ENCODE data around the gene CROCC. TPM values are rescaled to one million over a fixed set of nuclear protein-coding genes. Genes with fewer than 3 reads are reported as not detected.
A peak's percentile ranks its signal among the peaks of the same experiment; 100 is the strongest.
"Not testable (repeated sequence)": the region's sequence is repeated elsewhere in the genome, so short reads cannot be mapped to it uniquely, and the experiment has no call there.

The CROCC gene
- total RNA-seq, 2 donors from 2014 or later: 16.8 to 24.7 TPM

- DNase-seq (no peak), ATAC-seq (replicated peaks in 1 of 2) (no peak)
- no peak overlapping the region for H3K4me3 Mint-ChIP-seq
- H3K4me1 Mint-ChIP-seq (ENCODE audit: low read depth): peaks cover 36% of the 10 kb centered on the region
- H3K27ac Mint-ChIP-seq: peak overlapping the region; percentile 71
- no peaks in the 10 kb centered on the region for H3K9me3 Mint-ChIP-seq
- no peaks in the 10 kb centered on the region for H3K36me3 Mint-ChIP-seq (ENCODE audit: insufficient read depth in 2 of 2)
- H3K27me3 Mint-ChIP-seq (ENCODE audit: low read depth): no peaks in the 10 kb centered on the region
Observed at GRCh38 chr1:16903054-16903453, 18.7 kb upstream of the CROCC start.

- Mint-ChIP-seq H3K27ac (peak overlapping the region; percentile 71), H3K9me3 (no peaks in the 10 kb centered on the region), H3K27me3 (ENCODE audit: low read depth) (no peaks in the 10 kb centered on the region), H3K36me3 (ENCODE audit: insufficient read depth in 2 of 2) (no peaks in the 10 kb centered on the region), H3K4me3 (no peak overlapping the region), H3K4me1 (ENCODE audit: low read depth) (peaks cover 33% of the 10 kb centered on the region)
- ATAC-seq (replicated peaks in 1 of 2): no peak
- no peak for DNase-seq
Observed at GRCh38 chr1:16903458-16903796, 18.3 kb upstream of the CROCC start.

- ATAC-seq (replicated peaks in 1 of 2) (peak; percentile 84 to 87), DNase-seq (peak; percentile 99 to 100)
- Mint-ChIP-seq H3K4me1 (ENCODE audit: low read depth) (peaks cover 32% of the 10 kb centered on the region), H3K9me3 (no peaks in the 10 kb centered on the region), H3K27me3 (ENCODE audit: low read depth) (no peaks in the 10 kb centered on the region), H3K4me3 (no peak overlapping the region), H3K36me3 (ENCODE audit: insufficient read depth in 2 of 2) (no peaks in the 10 kb centered on the region), H3K27ac (no peak overlapping the region)
Observed at GRCh38 chr1:16904560-16905109, 17.1 kb upstream of the CROCC start.

- DNase-seq (peak; percentile 81 to 82), ATAC-seq (replicated peaks in 1 of 2) (peak; percentile 75 to 79)
- no peaks in the 10 kb centered on the region for H3K36me3 Mint-ChIP-seq (ENCODE audit: insufficient read depth in 2 of 2)
- H3K9me3 Mint-ChIP-seq: no peaks in the 10 kb centered on the region
- H3K4me1 Mint-ChIP-seq (ENCODE audit: low read depth): peaks cover 37% of the 10 kb centered on the region
- no peaks in the 10 kb centered on the region for H3K27me3 Mint-ChIP-seq (ENCODE audit: low read depth)
- H3K27ac Mint-ChIP-seq: no peak overlapping the region
- no peak overlapping the region for H3K4me3 Mint-ChIP-seq
Observed at GRCh38 chr1:16905110-16905867, 16.4 kb upstream of the CROCC start.

- ATAC-seq (replicated peaks in 1 of 2) (peak in 1 of 2 donors; percentile 20), DNase-seq (peak; percentile 50 to 65)
- Mint-ChIP-seq H3K4me1 (ENCODE audit: low read depth) (peaks cover 32% of the 10 kb centered on the region), H3K27ac (peak overlapping the region; percentile 42), H3K9me3 (no peaks in the 10 kb centered on the region), H3K27me3 (ENCODE audit: low read depth) (no peaks in the 10 kb centered on the region), H3K4me3 (no peak overlapping the region), H3K36me3 (ENCODE audit: insufficient read depth in 2 of 2) (no peaks in the 10 kb centered on the region)
Observed at GRCh38 chr1:16905868-16906702, 15.6 kb upstream of the CROCC start.

DNA sequence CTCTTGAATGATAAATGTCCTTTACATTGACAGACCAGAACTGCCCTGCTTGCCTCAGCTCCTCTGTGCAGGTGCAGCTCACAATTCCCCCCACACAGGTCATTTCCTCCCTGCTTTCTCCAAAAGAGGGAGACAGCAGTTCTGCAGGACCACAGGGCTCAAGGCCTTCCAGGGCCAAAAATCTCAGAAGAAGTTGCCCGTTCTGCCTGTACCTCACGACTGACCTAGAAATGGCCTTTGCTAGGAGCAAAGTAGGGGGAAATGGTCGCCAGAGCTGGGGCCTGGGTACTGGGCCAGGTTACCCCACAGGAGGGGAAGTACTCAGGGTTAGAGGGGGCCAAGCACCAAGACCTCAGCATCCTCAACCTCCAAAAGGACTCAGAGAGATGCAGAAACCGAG lies 14.9 kb upstream of the CROCC start:
- DNase-seq: no peak
- Mint-ChIP-seq H3K27ac (peak overlapping the region; percentile 42), H3K27me3 (ENCODE audit: low read depth) (no peaks in the 10 kb centered on the region), H3K4me1 (ENCODE audit: low read depth) (peaks cover 24% of the 10 kb centered on the region), H3K36me3 (ENCODE audit: insufficient read depth in 2 of 2) (no peaks in the 10 kb centered on the region), H3K9me3 (no peaks in the 10 kb centered on the region), H3K4me3 (peak overlapping the region in 1 of 2 donors; percentile 6)
- no peak for ATAC-seq (replicated peaks in 1 of 2)

DNA sequence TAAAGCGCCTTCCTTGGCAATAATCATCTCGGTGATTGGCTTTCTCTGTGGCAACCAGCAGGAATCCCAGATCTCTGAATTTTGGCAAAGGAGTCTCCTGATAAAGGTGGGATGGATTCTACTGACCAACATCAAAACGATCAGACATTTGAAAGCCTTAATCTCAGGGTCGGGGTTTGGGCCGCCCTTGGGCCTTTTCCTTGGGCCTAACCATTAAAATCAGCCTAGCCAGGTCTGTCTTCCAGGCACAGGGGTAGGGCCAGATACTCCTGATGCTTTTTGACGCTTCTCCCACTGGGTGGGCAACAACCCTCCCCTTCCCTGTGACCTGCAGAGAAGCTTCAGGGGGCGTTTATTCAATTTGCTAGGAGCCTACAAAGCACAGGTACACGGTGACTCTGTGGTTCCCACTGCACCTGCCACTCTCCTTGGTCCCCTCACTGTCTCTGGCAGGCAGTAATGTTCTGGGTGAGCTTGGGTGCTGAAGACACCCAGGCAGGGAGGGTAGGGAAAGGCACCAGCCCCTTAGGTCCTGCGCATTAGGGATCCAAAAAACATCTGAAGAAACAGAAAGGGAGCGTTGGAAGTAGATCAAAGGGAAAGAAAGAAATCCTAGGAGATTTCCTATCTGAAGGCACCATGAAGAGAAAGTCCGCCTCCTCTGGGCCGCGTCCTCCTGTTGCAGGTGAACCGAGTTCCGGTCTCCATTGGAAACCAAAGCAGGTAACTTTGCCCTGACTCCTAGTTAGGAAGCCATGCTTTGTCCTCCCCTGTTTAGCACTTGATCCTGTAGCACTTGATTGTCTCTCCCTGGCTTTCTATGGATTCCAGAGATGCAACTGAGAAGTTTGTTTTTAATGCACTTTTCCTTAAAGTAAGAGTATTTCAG lies 13.6 kb upstream of the CROCC start:
- Mint-ChIP-seq H3K4me3 (no peak overlapping the region), H3K4me1 (ENCODE audit: low read depth) (peaks cover 20% of the 10 kb centered on the region), H3K27ac (peak overlapping the region; percentile 26), H3K9me3 (no peaks in the 10 kb centered on the region), H3K36me3 (ENCODE audit: insufficient read depth in 2 of 2) (no peaks in the 10 kb centered on the region), H3K27me3 (ENCODE audit: low read depth) (no peaks in the 10 kb centered on the region)
- ATAC-seq (replicated peaks in 1 of 2) (no peak), DNase-seq (no peak)

GRCh38 chr1:16911851-16912721 lies 9.6 kb upstream of the CROCC start:
- H3K9me3 Mint-ChIP-seq; H3K27me3 Mint-ChIP-seq (ENCODE audit: low read depth); ATAC-seq (replicated peaks in 1 of 2); DNase-seq; H3K27ac Mint-ChIP-seq; H3K36me3 Mint-ChIP-seq (ENCODE audit: insufficient read depth in 2 of 2): not testable (repeated sequence)
- peaks cover 24% of the 10 kb centered on the region for H3K4me1 Mint-ChIP-seq (ENCODE audit: low read depth)
- peak overlapping the region in 1 of 2 donors; percentile 23 for H3K4me3 Mint-ChIP-seq

DNA sequence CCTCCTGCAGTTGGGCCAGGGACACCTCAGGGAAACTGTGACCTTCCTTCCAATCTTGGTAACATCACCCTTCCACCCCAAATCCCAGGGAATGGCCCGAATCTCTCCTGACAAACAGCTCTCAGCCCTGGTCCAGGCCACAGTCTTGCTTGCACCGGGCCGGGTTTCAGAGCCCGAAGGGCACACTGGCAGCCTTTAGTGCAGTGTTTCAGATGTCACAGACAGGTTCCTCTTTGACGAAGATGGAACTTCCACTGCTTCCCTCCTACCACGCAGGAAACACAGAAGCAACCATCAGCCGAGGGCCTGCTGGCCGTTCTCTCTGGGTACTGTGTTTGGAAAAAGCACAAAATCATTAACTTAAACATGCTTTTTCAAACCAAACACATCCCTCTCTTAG lies 9.0 kb upstream of the CROCC start:
- not testable (repeated sequence) for DNase-seq; H3K27ac Mint-ChIP-seq; H3K9me3 Mint-ChIP-seq; ATAC-seq (replicated peaks in 1 of 2); H3K27me3 Mint-ChIP-seq (ENCODE audit: low read depth); H3K36me3 Mint-ChIP-seq (ENCODE audit: insufficient read depth in 2 of 2)
- H3K4me3 Mint-ChIP-seq: peak overlapping the region; percentile 82 to 96
- peaks cover 24% of the 10 kb centered on the region for H3K4me1 Mint-ChIP-seq (ENCODE audit: low read depth)

- H3K9me3 Mint-ChIP-seq: no peaks in the 10 kb centered on the region
- no peak overlapping the region for H3K27ac Mint-ChIP-seq
- ATAC-seq (replicated peaks in 1 of 2) (no peak), DNase-seq (no peak)
- no peaks in the 10 kb centered on the region for H3K27me3 Mint-ChIP-seq (ENCODE audit: low read depth)
- peak overlapping the region; percentile 82 to 96 for H3K4me3 Mint-ChIP-seq
- H3K36me3 Mint-ChIP-seq (ENCODE audit: insufficient read depth in 2 of 2): no peaks in the 10 kb centered on the region
- peaks cover 24% of the 10 kb centered on the region for H3K4me1 Mint-ChIP-seq (ENCODE audit: low read depth)
Observed at GRCh38 chr1:16913181-16913832, 8.4 kb upstream of the CROCC start.

DNA sequence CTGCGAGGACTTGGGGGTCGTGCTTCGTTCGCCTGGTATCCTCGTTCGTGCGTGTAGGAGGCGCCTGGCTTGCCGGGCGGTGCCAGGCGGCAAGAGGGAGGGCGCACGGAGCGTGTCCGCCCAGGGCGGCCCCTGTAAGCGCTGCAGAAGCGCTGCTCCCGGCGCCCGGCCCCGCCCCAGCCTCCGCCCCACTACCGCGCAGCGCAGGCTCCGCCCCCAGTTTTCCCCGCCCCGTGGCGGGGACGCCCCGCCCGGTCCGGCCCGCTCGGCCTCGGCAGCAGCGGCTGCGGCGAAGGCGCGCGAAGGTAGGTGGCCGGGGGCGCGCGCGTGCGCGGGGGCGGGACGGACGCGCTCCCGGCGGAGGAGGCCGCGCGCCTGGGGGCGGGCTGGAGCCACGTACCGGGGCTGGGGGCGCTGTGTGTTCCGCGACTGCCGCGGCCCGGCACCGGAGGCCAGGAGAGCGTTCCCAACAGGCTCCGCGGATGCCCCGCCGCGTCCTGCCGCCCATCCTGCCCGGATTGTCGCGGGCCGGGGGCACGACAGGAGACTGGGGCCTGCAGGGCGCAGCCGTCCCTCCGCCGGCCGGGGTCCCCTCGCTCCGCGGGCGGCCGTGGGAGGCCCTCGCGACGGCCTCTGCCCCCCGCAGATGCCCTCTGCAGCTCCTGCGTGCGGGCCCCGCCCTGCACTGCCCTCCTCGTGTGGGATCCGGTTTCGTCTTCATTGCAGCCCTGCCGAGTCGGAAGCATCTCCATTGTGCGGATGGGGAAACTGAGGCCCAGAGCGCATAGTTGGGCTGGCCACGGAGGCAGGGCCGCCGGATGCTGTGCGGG lies 7.7 kb upstream of the CROCC start:
- peak overlapping the region; percentile 95 to 96 for H3K4me3 Mint-ChIP-seq
- H3K27me3 Mint-ChIP-seq (ENCODE audit: low read depth): no peaks in the 10 kb centered on the region
- no peaks in the 10 kb centered on the region for H3K9me3 Mint-ChIP-seq
- H3K4me1 Mint-ChIP-seq (ENCODE audit: low read depth): peaks cover 24% of the 10 kb centered on the region
- peak; percentile 94 to 99 for DNase-seq
- H3K36me3 Mint-ChIP-seq (ENCODE audit: insufficient read depth in 2 of 2): no peaks in the 10 kb centered on the region
- peak; percentile 97 for ATAC-seq (replicated peaks in 1 of 2)
- H3K27ac Mint-ChIP-seq: peak overlapping the region; percentile 30
